Endothelial cell of hepatic sinusoid (primary cell): ENCODE data around the gene DUSP15.

ENCODE experiments used
- in situ Hi-C: cut with HindIII; loops from 2 replicates; pipeline ENCODE4 v1.10.0; 2017; ENCODE audit warnings: low sequenced_read_pairs

The DUSP15 gene

GRCh38 chr20:31861385-31862156 lies 8.8 kb downstream of the DUSP15 start:
- in situ Hi-C loops, result loop anchor here (10.0 kb wide), 1 partner anchor 223 kb away; no protein-coding TSS in a partner anchor

GRCh38 chr20:31861135-31861384 lies 9.3 kb downstream of the DUSP15 start:
- in situ Hi-C loops, result loop anchor here (10.0 kb wide), 1 partner anchor 224 kb away; no protein-coding TSS in a partner anchor

- in situ Hi-C loops, result loop anchor here (10.0 kb wide), 1 partner anchor 224 kb away; no protein-coding TSS in a partner anchor
Measured at GRCh38 chr20:31860390-31861134, 9.8 kb downstream of the DUSP15 start.

GRCh38 chr20:31859998-31860380 lies 10.3 kb downstream of the DUSP15 start:
- in situ Hi-C loops, result loop anchor here (10.0 kb wide), 1 partner anchor 225 kb away; no protein-coding TSS in a partner anchor

GRCh38 chr20:31859266-31859997 lies 10.9 kb downstream of the DUSP15 start:
- in situ Hi-C loops, result no loop called here

- in situ Hi-C loops, result no loop called here
Measured at GRCh38 chr20:31858760-31859083, 11.6 kb downstream of the DUSP15 start.

GRCh38 chr20:31857861-31858759 lies 12.2 kb downstream of the DUSP15 start:
- in situ Hi-C loops, result no loop called here

GRCh38 chr20:31856516-31856915 lies 13.8 kb downstream of the DUSP15 start:
- in situ Hi-C loops, result no loop called here

- in situ Hi-C loops, result no loop called here
Measured at GRCh38 chr20:31853481-31853880, 16.8 kb downstream of the DUSP15 start.

- in situ Hi-C loops, result no loop called here
Measured at GRCh38 chr20:31851240-31851955, 18.9 kb downstream of the DUSP15 start.

GRCh38 chr20:31849306-31849930 lies 20.9 kb downstream of the DUSP15 start:
- in situ Hi-C loops, result loop anchor here (10.0 kb wide), 1 partner anchor 195 kb away; no protein-coding TSS in a partner anchor

- in situ Hi-C loops, result loop anchor here (10.0 kb wide), 1 partner anchor 196 kb away; no protein-coding TSS in a partner anchor
Measured at GRCh38 chr20:31848088-31848999, 22.0 kb downstream of the DUSP15 start.

GRCh38 chr20:31846793-31847138 lies 23.6 kb downstream of the DUSP15 start:
- in situ Hi-C loops, result loop anchor here (10.0 kb wide), 1 partner anchor 198 kb away; no protein-coding TSS in a partner anchor

- in situ Hi-C loops, result loop anchor here (10.0 kb wide), 1 partner anchor 199 kb away; no protein-coding TSS in a partner anchor
Measured at GRCh38 chr20:31845300-31845863, 24.9 kb downstream of the DUSP15 start, which contains the start of gene FOXS1. TSS of gene FOXS1 (minus strand) at chr20:31845604. CDS start at chr20:31845542, 62 bp downstream.

- in situ Hi-C loops, result loop anchor here (10.0 kb wide), 1 partner anchor 200 kb away; no protein-coding TSS in a partner anchor
Measured at GRCh38 chr20:31844737-31845299, 25.5 kb downstream of the DUSP15 start.

GRCh38 chr20:31843881-31844280 lies 26.4 kb downstream of the DUSP15 start:
- in situ Hi-C loops, result loop anchor here (10.0 kb wide), 1 partner anchor 201 kb away; no protein-coding TSS in a partner anchor

- in situ Hi-C loops, result loop anchor here (10.0 kb wide), 1 partner anchor 202 kb away; no protein-coding TSS in a partner anchor
Measured at GRCh38 chr20:31843288-31843687, 27.0 kb downstream of the DUSP15 start.
